ENCODE data around the gene EHD2. TPM values are rescaled to one million over a fixed set of nuclear protein-coding genes. Genes with fewer than 3 reads are reported as not detected.
"Not testable (repeated sequence)": the region's sequence is repeated elsewhere in the genome, so short reads cannot be mapped to it uniquely, and the experiment has no call there.

Gene EHD2
- total RNA-seq, 2 donors from 2014 or later: 48.7 to 83.2 TPM

DNA sequence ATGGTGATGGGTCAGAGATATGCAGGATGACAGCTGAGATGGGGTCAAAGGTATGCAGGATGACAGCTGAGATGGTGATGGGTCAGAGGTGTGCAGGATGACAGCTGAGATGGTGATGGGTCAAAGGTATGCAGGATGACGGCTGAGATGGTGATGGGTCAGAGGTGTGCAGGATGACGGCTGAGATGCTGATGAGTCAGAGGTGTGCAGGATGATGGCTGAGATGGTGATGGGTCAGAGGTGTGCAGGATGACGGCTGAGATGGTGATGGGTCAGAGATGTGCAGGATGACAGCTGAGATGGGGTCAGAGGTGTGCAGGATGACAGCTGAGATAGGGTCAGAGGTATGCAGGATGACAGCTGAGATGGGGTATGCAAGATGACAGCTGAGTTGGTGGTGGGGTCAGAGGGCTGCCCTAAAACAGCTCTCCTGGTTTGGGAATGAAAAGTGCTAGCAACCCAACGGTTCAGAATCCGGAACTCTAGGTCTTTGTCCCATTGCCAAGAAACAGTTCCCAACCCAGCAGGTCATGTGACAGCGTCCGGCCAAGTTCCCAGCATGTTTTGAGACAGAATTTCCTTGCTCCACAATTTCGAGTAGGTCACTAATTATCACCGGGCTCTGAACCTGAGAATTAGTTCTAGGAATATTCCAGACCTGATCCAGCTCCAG is 68.5 kb downstream of the EHD2 start:
- H3K9me3 ChIP-seq: no peaks in the 10 kb centered on the region
- DNase-seq (ENCODE audit: low spot score): peak; percentile 21
- TF ChIP-seq, protein P1, sequence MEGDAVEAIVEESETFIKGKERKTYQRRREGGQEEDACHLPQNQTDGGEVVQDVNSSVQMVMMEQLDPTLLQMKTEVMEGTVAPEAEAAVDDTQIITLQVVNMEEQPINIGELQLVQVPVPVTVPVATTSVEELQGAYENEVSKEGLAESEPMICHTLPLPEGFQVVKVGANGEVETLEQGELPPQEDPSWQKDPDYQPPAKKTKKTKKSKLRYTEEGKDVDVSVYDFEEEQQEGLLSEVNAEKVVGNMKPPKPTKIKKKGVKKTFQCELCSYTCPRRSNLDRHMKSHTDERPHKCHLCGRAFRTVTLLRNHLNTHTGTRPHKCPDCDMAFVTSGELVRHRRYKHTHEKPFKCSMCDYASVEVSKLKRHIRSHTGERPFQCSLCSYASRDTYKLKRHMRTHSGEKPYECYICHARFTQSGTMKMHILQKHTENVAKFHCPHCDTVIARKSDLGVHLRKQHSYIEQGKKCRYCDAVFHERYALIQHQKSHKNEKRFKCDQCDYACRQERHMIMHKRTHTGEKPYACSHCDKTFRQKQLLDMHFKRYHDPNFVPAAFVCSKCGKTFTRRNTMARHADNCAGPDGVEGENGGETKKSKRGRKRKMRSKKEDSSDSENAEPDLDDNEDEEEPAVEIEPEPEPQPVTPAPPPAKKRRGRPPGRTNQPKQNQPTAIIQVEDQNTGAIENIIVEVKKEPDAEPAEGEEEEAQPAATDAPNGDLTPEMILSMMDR (IDR thresholded peaks at IDR 0.05): no peak
- peak; percentile 58 for TF ChIP-seq POLR2AphosphoS5 (IDR thresholded peaks at IDR 0.05)
- H3K4me3 ChIP-seq: no peak overlapping the region
- peak overlapping the region; percentile 27 to 99 for H3K27ac ChIP-seq
- H3K27me3 ChIP-seq (replicated peaks; ENCODE audit: insufficient read depth): no peaks in the 10 kb centered on the region
- intact Hi-C loops (cut with DNase I): loop anchor here (10.0 kb wide), 1 partner anchor 177 kb away; the partner anchor contains the start of gene BICRA
- H3K36me3 ChIP-seq: peaks cover 4% of the 10 kb centered on the region in 2 donors
- 45% methylated on average over 9 of the region's 9 CpGs for WGBS
- H3K4me1 ChIP-seq (replicated peaks): peaks cover 6% of the 10 kb centered on the region

DNA sequence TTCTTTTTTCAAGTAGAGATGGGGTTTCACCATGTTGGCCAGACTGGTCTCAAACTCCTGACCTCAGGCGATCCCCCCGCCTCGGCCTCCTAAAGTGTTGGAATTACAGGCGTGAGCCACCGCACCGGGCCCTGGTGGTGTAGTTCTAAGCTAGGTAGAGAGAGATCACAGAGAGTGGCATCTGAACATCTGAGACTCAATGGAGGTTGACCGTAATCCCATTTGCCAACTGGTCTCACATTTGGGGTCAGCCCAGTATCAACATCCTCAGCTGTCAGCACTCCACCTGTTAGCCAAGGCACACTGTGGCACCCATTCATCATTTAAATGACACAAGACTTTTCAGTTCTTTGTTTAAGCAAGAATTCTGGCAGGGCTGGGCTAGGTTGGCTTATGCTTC is 73.3 kb downstream of the EHD2 start:
- Histone ChIP-seq H3K36me3 (peaks cover 0 to 4% of the 10 kb centered on the region in 2 donors), H3K27me3 (replicated peaks; ENCODE audit: insufficient read depth) (no peaks in the 10 kb centered on the region), H3K4me1 (replicated peaks) (peaks cover 3% of the 10 kb centered on the region), H3K27ac (no peak overlapping the region), H3K9me3 (no peaks in the 10 kb centered on the region), H3K4me3 (no peak overlapping the region)
- intact Hi-C loops (cut with DNase I): loop anchor here (10.0 kb wide), 1 partner anchor 182 kb away; the partner anchor contains the start of gene BICRA
- DNase-seq (ENCODE audit: low spot score): no peak
- 96% methylated on average over 7 of the region's 7 CpGs for WGBS
- TF ChIP-seq, protein P1 (IDR thresholded peaks at IDR 0.05): no peak
- no peak for TF ChIP-seq POLR2AphosphoS5 (IDR thresholded peaks at IDR 0.05)

DNA sequence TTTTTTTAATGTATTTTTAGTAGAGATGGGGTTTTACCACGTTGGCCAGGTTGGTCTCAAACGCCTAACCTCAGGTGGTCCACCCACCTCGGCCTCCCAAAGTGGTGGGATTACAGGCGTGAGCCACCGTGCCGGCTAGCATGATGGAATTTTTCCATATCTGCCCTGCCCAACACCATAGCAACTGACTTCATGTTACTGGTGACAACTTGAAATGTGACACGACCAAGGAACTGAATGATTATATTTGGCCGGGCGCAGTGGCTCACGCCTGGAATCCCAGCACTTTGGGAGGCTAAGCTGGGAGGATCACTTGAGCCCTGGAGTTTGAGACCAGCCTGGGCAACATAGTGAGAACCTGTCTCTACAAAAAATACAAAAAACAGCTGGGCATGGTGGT is 74.1 kb downstream of the EHD2 start:
- H3K4me3 ChIP-seq; DNase-seq (ENCODE audit: low spot score); H3K27ac ChIP-seq; H3K27me3 ChIP-seq (replicated peaks; ENCODE audit: insufficient read depth); H3K36me3 ChIP-seq; H3K9me3 ChIP-seq; H3K4me1 ChIP-seq (replicated peaks): not testable (repeated sequence)
- intact Hi-C loops (cut with DNase I): loop anchor here (10.0 kb wide), 1 partner anchor 183 kb away; the partner anchor contains the start of gene BICRA
- 88% methylated on average over 10 of the region's 10 CpGs for WGBS

DNA sequence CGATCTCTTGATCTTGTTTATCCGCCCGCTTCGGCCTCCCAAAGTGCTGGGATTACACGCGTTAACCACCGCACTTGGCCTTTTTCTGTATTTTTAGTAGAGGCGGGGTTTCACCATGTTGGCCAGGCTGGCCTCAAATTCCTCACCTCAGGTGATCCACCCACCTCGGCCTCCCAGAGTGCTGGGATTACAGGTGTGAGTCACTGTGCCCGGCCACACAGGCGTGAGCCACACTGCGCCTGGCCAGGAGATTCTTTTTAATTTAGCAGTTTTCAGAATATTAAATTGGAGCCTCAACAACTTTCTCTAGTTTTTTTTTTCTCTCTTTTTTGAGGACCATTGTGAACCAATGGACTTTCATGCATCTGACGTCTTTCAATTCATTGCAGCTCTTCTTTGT is 76.6 kb downstream of the EHD2 start:
- H3K27me3 ChIP-seq (replicated peaks; ENCODE audit: insufficient read depth); H3K36me3 ChIP-seq; H3K4me3 ChIP-seq; H3K27ac ChIP-seq; DNase-seq (ENCODE audit: low spot score); H3K4me1 ChIP-seq (replicated peaks); H3K9me3 ChIP-seq: not testable (repeated sequence)
- intact Hi-C loops (cut with DNase I): loop anchor here (2.0 to 10.0 kb wide), 3 partner anchors 23 to 185 kb away; partner anchors contain the start of genes BICRA and EHD2
- WGBS: 91% methylated on average over 13 of the region's 13 CpGs

DNA sequence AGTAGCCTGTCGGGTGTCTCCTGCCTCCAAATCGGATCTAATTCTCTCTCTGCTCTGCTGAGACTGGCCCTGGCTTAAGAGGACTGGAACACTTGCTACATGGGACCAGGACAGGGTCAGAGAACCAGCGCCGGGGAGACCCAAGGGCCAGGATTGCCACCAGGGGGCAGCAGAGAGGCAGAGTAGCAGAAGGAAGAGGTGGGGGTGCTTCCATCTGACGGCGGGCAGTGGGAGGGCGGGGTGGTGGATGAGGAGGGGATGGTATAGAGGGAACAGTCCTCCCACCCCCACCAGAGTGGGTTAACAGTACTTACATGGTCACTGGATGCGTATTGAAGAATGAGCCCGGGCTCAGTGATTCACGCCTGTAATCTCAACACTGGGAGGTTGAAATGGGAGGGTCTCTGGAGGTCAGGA is 77.2 kb downstream of the EHD2 start:
- 13% methylated on average over 10 of the region's 10 CpGs for WGBS
- no peak overlapping the region for H3K27ac ChIP-seq
- H3K4me3 ChIP-seq: no peak overlapping the region
- H3K4me1 ChIP-seq (replicated peaks): no peaks in the 10 kb centered on the region
- intact Hi-C loops (cut with DNase I): no loop called here
- peak; percentile 63 for DNase-seq (ENCODE audit: low spot score)
- TF ChIP-seq POLR2AphosphoS5 (IDR thresholded peaks at IDR 0.05) (no peak), POLR2A (IDR thresholded peaks at IDR 0.05) (no peak)
- TF ChIP-seq, protein P1 (IDR thresholded peaks at IDR 0.05): peak; percentile 36 to 82 (median 66)
- no peaks in the 10 kb centered on the region for H3K9me3 ChIP-seq
- no peaks in the 10 kb centered on the region for H3K27me3 ChIP-seq (replicated peaks; ENCODE audit: insufficient read depth)
- H3K36me3 ChIP-seq: no peaks in the 10 kb centered on the region

DNA sequence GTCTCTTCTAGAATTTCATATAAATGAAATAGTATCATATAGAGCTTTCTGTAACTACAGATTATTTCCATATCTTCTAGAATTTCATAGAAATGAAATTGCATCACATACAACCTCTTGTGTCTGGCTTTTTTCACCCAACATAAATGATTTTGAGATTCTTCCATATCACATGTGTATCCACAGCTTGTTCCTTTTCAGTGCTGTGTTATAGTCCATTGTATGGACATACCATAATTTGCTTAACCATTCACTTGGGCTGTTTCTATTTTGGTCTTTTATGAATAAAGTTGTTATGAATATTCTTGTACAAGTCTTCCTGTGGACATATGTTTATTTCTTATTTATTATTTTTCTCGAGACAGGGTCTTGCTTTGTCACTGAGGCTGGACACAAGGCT is 79.4 kb downstream of the EHD2 start:
- Histone ChIP-seq H3K36me3 (no peaks in the 10 kb centered on the region), H3K4me1 (replicated peaks) (no peaks in the 10 kb centered on the region), H3K27me3 (replicated peaks; ENCODE audit: insufficient read depth) (no peaks in the 10 kb centered on the region), H3K9me3 (no peaks in the 10 kb centered on the region), H3K4me3 (no peak overlapping the region), H3K27ac (no peak overlapping the region)
- intact Hi-C loops (cut with DNase I): no loop called here
- 100% methylated on average over 1 of the region's 1 CpG for WGBS
- DNase-seq (ENCODE audit: low spot score): no peak
- TF ChIP-seq POLR2AphosphoS5 (IDR thresholded peaks at IDR 0.05): no peak
- TF ChIP-seq POLR2A (IDR thresholded peaks at IDR 0.05): no peak
- TF ChIP-seq, protein P1 (IDR thresholded peaks at IDR 0.05): no peak
